HG03558 (cell line): ENCODE measurements around the gene DENND1B.

Experiments used
- ATAC-seq: cut with Tn5 transposase; IDR thresholded peaks from one replicate; pipeline ENCODE4 v1.9.1; 2021; ENCODE audit warnings: moderate number of reproducible peaks; ENCODE audit not compliant: unreplicated experiment; ENCODE audit errors: extremely low read depth

DENND1B gene, protein sequence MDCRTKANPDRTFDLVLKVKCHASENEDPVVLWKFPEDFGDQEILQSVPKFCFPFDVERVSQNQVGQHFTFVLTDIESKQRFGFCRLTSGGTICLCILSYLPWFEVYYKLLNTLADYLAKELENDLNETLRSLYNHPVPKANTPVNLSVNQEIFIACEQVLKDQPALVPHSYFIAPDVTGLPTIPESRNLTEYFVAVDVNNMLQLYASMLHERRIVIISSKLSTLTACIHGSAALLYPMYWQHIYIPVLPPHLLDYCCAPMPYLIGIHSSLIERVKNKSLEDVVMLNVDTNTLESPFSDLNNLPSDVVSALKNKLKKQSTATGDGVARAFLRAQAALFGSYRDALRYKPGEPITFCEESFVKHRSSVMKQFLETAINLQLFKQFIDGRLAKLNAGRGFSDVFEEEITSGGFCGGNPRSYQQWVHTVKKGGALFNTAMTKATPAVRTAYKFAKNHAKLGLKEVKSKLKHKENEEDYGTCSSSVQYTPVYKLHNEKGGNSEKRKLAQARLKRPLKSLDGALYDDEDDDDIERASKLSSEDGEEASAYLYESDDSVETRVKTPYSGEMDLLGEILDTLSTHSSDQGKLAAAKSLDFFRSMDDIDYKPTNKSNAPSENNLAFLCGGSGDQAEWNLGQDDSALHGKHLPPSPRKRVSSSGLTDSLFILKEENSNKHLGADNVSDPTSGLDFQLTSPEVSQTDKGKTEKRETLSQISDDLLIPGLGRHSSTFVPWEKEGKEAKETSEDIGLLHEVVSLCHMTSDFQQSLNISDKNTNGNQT

GRCh38 chr1:197775282-197776262, at the start of gene DENND1B:
Gene DENND1B, minus strand, starts transcription at chr1:197775480. Its CDS starts 325 bp downstream, at chr1:197775155.
- peak; percentile 46 for ATAC-seq

DNA sequence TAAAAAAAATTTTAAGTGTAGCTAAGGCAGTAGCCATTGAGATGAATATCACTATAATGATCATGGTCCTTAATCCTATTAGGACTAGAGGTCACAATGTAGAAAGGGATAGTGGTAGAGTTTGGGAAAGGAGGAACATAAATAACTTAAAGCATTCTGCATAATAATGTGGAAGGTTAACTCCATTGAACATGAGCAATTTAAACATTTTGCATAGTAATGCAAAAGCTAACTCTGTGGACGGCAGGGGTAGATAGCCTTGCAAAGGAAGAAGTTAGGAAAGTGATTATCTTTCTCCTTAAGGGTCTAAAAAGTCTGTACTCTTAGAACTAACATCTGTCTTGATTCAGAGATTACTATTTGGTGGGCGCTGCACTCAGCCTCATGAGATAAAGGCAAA, 39.0 kb upstream of the DENND1B start:
- ATAC-seq = no peak

- ATAC-seq = no peak
These were observed 38.5 kb upstream of the DENND1B start for GRCh38 chr1:197813741-197814140.

GRCh38 chr1:197811769-197812168, 36.5 kb upstream of the DENND1B start:
- no peak for ATAC-seq

DNA sequence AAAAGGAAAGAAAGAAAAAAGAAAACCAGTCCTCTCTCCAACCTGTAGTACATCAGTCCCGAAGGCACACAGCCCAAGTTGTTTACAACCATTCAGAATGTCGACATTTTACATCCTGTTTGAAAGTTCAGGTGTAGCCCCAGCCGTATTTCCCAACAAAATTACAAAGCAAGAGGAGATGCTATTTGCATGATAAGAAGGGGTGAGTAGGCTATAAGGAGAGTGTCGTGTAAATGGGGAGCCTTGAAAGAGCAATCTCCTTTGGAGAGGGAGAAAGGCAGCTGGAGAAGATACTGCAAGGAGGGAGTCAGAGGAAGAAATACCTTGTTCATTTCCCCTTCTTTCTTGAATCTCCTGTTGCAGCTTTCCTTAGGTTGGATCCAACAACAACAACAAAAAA, 35.5 kb upstream of the DENND1B start:
- no peak for ATAC-seq

GRCh38 chr1:197808880-197809279, 33.6 kb upstream of the DENND1B start:
- ATAC-seq = no peak

- ATAC-seq = no peak
These were observed 32.6 kb upstream of the DENND1B start for GRCh38 chr1:197807739-197808453.

GRCh38 chr1:197807216-197807615, 31.9 kb upstream of the DENND1B start:
- ATAC-seq = no peak

GRCh38 chr1:197806718-197807117, 31.4 kb upstream of the DENND1B start:
- ATAC-seq = no peak

DNA sequence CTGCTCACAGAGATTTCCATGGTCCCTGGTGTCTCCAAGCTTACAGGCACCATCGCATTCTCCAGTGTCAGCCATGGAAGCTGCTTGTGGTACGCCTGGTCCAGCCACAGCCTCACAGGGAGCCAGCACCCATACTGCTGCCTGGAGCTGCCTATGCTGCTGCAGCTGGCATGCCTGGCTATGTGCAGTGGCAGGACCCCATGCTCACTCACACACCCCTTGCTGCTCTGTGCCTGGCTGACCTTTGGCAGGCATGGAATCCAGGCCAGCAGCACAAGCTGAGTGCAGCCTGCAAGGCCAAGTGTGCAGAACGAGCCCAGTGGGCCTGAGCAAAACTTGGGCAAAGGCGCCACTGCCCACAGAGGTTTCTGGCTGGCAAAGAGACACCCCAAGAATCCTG, 26.4 kb upstream of the DENND1B start:
- ATAC-seq = no peak

GRCh38 chr1:197801111-197801482, 25.8 kb upstream of the DENND1B start:
- no peak for ATAC-seq

DNA sequence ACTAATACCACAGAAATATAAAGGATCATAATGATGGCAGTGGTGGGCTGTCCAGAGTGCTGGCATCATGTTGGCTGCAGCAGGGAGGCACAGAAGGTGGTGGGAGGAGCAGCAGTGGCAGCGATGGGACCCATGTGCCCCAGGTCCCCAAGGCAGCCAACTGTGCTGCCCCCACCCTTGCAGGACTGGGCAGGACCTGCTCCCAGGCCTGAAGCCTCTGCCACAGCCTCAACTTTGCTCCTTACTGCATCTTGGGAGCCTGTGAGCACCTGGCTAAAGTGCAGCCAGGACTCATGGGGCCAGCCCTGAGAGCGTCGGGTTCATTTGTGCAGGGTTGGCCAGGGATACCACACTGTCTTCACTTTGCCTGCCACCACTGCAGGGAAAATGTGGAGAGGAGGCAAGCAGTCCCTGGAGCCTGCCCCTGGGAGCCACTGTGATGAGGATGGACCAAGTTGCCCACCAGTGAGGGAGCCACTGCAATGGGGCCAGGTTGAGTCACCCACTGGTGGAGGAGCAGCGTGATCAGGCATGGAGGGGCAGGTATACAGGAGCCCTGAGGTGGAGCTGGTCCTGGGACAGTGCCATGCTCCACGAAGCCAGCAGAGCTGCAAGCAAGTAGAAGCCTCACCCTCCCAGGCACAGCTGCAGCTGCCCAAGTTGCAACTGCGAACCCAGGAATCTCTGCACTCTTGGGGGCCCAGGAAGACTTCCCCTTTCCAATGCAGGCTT, 25.3 kb upstream of the DENND1B start:
- no peak for ATAC-seq

DNA sequence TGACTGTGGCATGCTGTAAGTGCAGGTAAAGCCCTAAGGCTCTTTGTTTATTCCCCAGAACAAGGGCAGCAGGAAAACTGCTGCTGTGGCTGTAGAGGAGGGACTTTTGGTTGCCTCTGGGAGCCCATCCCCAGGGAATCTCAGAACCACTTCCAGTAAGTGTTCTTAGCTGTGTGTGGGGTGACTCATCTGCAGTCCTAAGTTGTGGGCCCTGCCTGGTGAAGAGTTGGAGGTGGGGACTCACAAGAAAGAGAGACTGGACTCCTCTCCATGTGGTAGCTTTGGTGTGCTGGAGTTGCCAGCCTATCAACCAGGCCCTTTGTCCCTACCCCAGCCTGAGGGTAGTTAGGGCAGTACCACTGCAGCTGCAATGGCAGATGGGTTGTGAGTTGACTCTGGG, 24.0 kb upstream of the DENND1B start:
- ATAC-seq = no peak

- ATAC-seq = no peak
These were observed 23.2 kb upstream of the DENND1B start for GRCh38 chr1:197798492-197798891.

DNA sequence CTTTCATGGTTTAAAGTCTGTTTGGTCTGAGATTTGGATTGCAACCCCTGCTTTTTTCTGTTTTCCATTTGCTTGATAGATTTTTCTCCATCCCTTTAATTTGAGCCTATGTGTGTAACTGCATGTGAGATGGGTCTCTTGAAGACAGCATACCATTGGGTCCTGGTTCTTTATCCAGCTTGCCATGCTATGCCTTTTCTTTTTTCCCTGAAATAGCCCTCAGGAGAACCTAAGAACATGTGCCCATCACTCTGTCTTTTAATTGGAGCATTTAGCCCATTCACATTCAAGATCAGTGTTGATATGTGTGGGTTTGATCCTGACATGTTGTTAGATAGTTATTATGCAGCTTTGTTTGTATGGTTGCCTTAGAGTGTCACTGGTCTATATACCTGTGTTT, 21.7 kb upstream of the DENND1B start:
- no peak for ATAC-seq

- ATAC-seq = no peak
These were observed 13.8 kb upstream of the DENND1B start for GRCh38 chr1:197788741-197789739.

DNA sequence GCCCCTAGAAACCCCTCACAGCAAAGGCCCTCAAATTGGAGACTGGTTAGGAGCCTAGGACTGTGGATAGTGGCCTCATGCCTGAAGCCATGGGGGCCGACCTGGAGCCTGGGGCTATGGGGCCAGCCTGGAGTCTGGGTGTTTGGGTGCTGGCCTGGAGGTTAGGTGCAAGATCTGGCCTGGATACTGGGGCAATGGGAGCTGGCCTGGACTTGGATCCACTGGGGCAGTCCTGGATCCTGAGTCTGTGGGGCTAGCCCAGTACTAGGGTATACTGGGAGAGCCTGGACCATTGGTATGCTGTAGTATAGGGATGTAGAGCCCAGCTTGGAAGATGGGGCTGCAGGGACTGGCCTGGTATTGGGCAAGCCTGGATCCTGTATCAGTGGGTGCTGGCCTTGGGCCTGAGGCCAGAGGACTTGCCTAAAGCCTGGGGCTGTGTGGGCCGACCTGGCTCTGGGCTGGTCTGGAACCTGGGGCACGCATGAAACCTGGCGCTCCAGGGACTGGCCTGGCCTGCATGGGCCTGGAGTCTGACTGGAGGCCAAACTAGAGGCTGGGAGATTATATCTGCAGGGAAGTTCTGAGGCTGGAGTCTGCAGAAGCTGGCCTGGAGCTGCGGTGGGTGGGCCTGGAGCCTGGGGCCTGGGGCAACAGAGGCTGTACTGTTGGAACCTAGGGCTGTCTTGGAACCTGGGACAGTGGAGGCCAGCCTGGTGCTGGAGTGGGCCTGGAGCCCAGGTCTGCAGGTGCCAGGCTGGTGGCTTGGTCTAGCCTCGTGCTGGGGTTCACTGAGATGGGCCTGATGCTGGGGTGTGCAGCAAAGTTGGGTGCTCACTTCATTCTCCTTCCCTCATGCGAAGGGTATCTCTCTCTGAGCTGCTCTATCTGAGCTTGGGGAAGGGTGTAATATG, 12.6 kb upstream of the DENND1B start:
- no peak for ATAC-seq
